HUES6 (cell line): ENCODE results near the gene SGMS1.
"Not testable (repeated sequence)": the region's sequence is repeated elsewhere in the genome, so short reads cannot be mapped to it uniquely, and the experiment has no call there.

Source experiments
- H3K27ac ChIP-seq: 2 replicates; pipeline ENCODE4 v1.7.0; 2013; ENCODE audit warnings: low read depth, mild to moderate bottlenecking, low read length, inconsistent platforms
- H3K27me3 ChIP-seq: 2 replicates; pipeline ENCODE4 v1.6.1; 2013; ENCODE audit warnings: low read length; ENCODE audit not compliant: control insufficient read depth, insufficient read depth
- H3K36me3 ChIP-seq: 2 replicates; pipeline ENCODE4 v1.6.1; 2013; ENCODE audit warnings: low read length; ENCODE audit not compliant: control insufficient read depth, insufficient read depth
- H3K4me1 ChIP-seq: 2 replicates; pipeline ENCODE4 v1.6.1; 2013; ENCODE audit warnings: low read length; ENCODE audit not compliant: control insufficient read depth, insufficient read depth
- H3K4me3 ChIP-seq: 2 replicates; pipeline ENCODE4 v1.5.1; 2013; ENCODE audit warnings: low read depth, low read length
- H3K9ac ChIP-seq: one replicate; pipeline ENCODE4 v1.6.1; 2013; ENCODE audit warnings: mild to moderate bottlenecking, low read length
- H3K9me3 ChIP-seq: 2 replicates; pipeline ENCODE4 v1.6.1; 2013; ENCODE audit warnings: low read depth, low read length; ENCODE audit not compliant: control insufficient read depth, insufficient read depth

Gene SGMS1

DNA sequence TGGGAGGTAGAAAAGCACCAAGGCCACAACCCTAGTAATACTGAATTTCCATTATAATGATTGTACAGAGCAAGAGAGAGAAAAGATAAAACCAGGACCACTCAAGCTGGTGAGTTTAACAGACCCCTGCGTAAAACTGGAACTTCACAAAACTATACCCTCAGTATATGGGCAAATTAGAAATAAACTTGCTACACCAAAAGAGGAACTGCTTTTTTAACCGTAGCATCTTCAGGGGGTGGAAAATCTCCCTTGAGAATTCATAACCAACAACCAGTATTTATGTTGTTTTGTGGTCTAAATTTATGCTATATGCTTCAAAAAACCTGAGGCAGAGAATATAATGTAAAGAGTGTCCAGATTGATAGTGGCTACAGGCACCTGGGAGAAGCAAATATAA is 171.2 kb downstream of the SGMS1 start:
- Histone ChIP-seq H3K4me3 (no peak overlapping the region), H3K27ac (no peak overlapping the region), H3K9ac (no peak overlapping the region)

GRCh38 chr10:50447691-50448090 is 176.1 kb downstream of the SGMS1 start:
- H3K9me3 ChIP-seq, result peaks cover 12% of the 10 kb centered on the region
- H3K27me3 ChIP-seq, result no peaks in the 10 kb centered on the region
- H3K4me3 ChIP-seq, result no peak overlapping the region
- no peak overlapping the region for H3K9ac ChIP-seq
- no peak overlapping the region for H3K27ac ChIP-seq
- no peaks in the 10 kb centered on the region for H3K4me1 ChIP-seq
- no peaks in the 10 kb centered on the region for H3K36me3 ChIP-seq

More for the DNA sequence above, 171.2 kb downstream of the SGMS1 start:
- no peaks in the 10 kb centered on the region; the same call in 1 of the 2 replicates for H3K9me3 ChIP-seq
- no peaks in the 10 kb centered on the region for H3K36me3 ChIP-seq
- no peaks in the 10 kb centered on the region for H3K27me3 ChIP-seq
- H3K4me1 ChIP-seq, result no peaks in the 10 kb centered on the region

GRCh38 chr10:50445777-50446176 is 178.0 kb downstream of the SGMS1 start:
- H3K27ac ChIP-seq, H3K36me3 ChIP-seq, H3K27me3 ChIP-seq, H3K9ac ChIP-seq, H3K4me3 ChIP-seq, H3K4me1 ChIP-seq: not testable (repeated sequence)
- peaks cover 12% of the 10 kb centered on the region for H3K9me3 ChIP-seq

GRCh38 chr10:50440489-50440888 is 183.3 kb downstream of the SGMS1 start:
- Histone ChIP-seq H3K36me3 (no peaks in the 10 kb centered on the region), H3K27ac (no peak overlapping the region), H3K4me1 (no peaks in the 10 kb centered on the region), H3K9ac (no peak overlapping the region), H3K27me3 (no peaks in the 10 kb centered on the region), H3K4me3 (no peak overlapping the region), H3K9me3 (peaks cover under 1% of the 10 kb centered on the region; the same call in 1 of the 2 replicates)

GRCh38 chr10:50439806-50440205 is 183.9 kb downstream of the SGMS1 start:
- Histone ChIP-seq H3K27ac (no peak overlapping the region), H3K9ac (no peak overlapping the region), H3K36me3 (no peaks in the 10 kb centered on the region), H3K9me3 (no peaks in the 10 kb centered on the region), H3K4me1 (no peaks in the 10 kb centered on the region), H3K27me3 (no peaks in the 10 kb centered on the region), H3K4me3 (no peak overlapping the region)

DNA sequence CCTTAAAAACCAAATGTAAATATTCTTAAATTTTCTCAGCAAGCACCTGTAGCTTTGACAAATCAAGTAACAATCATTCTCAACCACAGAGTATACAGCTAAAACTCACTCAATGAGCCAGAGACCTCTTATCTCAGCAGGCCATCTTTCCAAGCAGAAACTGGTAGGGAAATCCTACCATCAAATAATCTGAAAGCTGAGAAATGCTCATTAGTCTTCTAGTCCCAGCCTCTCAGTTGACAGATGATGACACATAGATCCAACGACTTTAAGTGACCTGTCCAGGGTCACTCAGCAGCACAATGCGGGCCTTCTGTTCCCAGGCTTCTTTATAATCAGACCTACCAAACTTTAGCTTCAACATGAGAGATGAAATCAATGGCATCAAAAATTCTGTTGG is 184.6 kb downstream of the SGMS1 start:
- Histone ChIP-seq H3K27ac (no peak overlapping the region), H3K36me3 (no peaks in the 10 kb centered on the region), H3K4me1 (no peaks in the 10 kb centered on the region), H3K9ac (no peak overlapping the region), H3K9me3 (no peaks in the 10 kb centered on the region), H3K4me3 (no peak overlapping the region), H3K27me3 (no peaks in the 10 kb centered on the region)

- Histone ChIP-seq H3K27me3 (no peaks in the 10 kb centered on the region), H3K36me3 (no peaks in the 10 kb centered on the region), H3K4me1 (no peaks in the 10 kb centered on the region), H3K27ac (no peak overlapping the region), H3K4me3 (no peak overlapping the region), H3K9me3 (no peaks in the 10 kb centered on the region), H3K9ac (no peak overlapping the region)
These were observed 185.5 kb downstream of the SGMS1 start for GRCh38 chr10:50438049-50438936.

- H3K4me1 ChIP-seq, result no peaks in the 10 kb centered on the region
- H3K36me3 ChIP-seq, result no peaks in the 10 kb centered on the region
- H3K9ac ChIP-seq, result no peak overlapping the region
- no peak overlapping the region for H3K4me3 ChIP-seq
- no peaks in the 10 kb centered on the region for H3K27me3 ChIP-seq
- no peak overlapping the region for H3K27ac ChIP-seq
- H3K9me3 ChIP-seq, result no peaks in the 10 kb centered on the region
These were observed 186.5 kb downstream of the SGMS1 start for GRCh38 chr10:50437248-50437647.

DNA sequence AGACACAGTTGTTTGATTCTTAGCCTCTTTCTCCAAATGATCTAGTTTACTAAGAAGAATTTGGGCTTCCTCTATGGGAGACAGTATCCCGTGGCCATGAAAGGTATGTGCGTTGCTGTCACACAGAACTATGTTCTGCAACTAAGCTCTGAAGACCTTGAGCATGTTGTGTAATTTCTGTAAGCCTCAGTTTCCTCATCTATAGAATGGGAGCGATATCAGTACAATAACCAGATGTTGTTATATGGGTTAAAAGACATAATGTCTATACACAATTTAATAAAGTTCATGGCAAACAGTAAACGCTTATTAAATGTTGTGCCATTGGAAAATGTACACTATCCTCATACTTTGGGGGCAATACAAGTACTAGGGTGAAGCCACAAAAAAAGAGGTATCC is 187.0 kb downstream of the SGMS1 start:
- Histone ChIP-seq H3K36me3 (no peaks in the 10 kb centered on the region), H3K9ac (no peak overlapping the region), H3K27me3 (no peaks in the 10 kb centered on the region), H3K9me3 (no peaks in the 10 kb centered on the region), H3K4me1 (no peaks in the 10 kb centered on the region), H3K27ac (no peak overlapping the region), H3K4me3 (no peak overlapping the region)

DNA sequence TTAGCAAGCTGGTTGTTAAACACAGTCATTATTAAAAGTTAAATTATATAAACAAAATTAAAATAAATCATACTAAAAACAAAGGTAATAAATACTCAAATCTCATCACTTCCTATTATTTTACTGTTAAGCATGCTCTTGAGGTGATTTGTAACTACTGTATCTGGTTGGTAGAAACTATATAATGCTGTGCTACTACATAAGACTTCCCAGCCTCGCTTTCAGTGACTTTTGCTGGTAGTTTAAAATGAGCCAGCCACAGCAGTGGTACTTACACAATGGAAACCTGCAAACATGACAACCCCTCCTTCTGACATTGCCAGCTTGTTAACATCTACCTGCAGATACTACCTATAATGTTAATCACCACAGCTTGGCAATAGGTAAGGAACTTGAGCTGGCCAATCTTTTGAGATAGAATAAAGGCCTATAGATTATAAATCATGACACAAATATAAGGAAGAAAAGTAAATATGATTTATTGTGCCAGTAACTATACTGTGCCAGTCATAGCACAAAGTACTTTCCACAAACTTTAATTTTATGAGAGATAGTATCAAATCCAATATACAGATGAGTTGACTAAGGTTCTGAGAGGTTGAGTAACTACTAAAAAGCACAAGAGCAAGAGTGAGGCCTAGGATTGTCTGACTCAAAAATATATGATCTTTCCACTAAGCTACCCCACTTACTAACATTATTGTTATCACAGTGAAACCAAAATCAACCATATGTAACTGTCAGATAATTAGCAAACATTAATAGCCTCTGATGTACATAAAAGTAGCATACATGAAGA is 191.3 kb downstream of the SGMS1 start:
- H3K4me3 ChIP-seq, result no peak overlapping the region
- no peaks in the 10 kb centered on the region for H3K4me1 ChIP-seq
- H3K9ac ChIP-seq, result no peak overlapping the region
- no peaks in the 10 kb centered on the region for H3K36me3 ChIP-seq
- H3K27ac ChIP-seq, result no peak overlapping the region
- no peaks in the 10 kb centered on the region for H3K27me3 ChIP-seq
- H3K9me3 ChIP-seq, result no peaks in the 10 kb centered on the region

GRCh38 chr10:50431791-50432190 is 192.0 kb downstream of the SGMS1 start:
- H3K27me3 ChIP-seq, result no peaks in the 10 kb centered on the region
- H3K9me3 ChIP-seq, result no peaks in the 10 kb centered on the region
- no peaks in the 10 kb centered on the region for H3K36me3 ChIP-seq
- no peak overlapping the region for H3K27ac ChIP-seq
- no peak overlapping the region for H3K4me3 ChIP-seq
- H3K9ac ChIP-seq, result no peak overlapping the region
- H3K4me1 ChIP-seq, result no peaks in the 10 kb centered on the region
